Left ventricle myocardium inferior (tissue), 1 donor: ENCODE data around the gene HYCC2. TPM values are rescaled to one million over a fixed set of nuclear protein-coding genes. Genes with fewer than 3 reads are reported as not detected.

Source experiments
- DNase-seq: peaks from one replicate; pipeline ENCODE4 v3.0.0-alpha.2; 2020
- H3K27ac ChIP-seq: fragments of 200-600 bp; replicated peaks from 2 replicates; pipeline ENCODE4 v1.8.0; 2021
- H3K27me3 ChIP-seq: fragments of 200-600 bp; 2 replicates; pipeline ENCODE4 v1.8.0; 2021; ENCODE audit warnings: low read depth
- H3K36me3 ChIP-seq: fragments of 200-600 bp; 2 replicates; pipeline ENCODE4 v1.8.0; 2021
- H3K4me1 ChIP-seq: fragments of 200-600 bp; 2 replicates; pipeline ENCODE4 v1.8.0; 2021
- H3K4me3 ChIP-seq: fragments of 200-600 bp; 2 replicates; pipeline ENCODE4 v1.8.0; 2021; ENCODE audit warnings: mild to moderate bottlenecking, moderate library complexity
- H3K9me3 ChIP-seq: fragments of 200-600 bp; replicated peaks from 2 replicates; pipeline ENCODE4 v1.8.0; 2021
- intact Hi-C: fragments of 100-400 bp; cut with micrococcal nuclease; formaldehyde crosslinking; loops from one replicate; pipeline ENCODE4 v1.11.0; 2022
- total RNA-seq: library from RNA; stranded (reverse); fragmentation: NEBNext Ultra II Directional; extraction: Animal tissue kit (Norgen Biotek cat#: 25700); gene quantifications from one replicate; pipeline ENCODE4 v1.2.1, GENCODE V29; 2021
- TF ChIP-seq, protein P1 (sequence below): fragments of 200-600 bp; IDR thresholded peaks from 2 replicates; pipeline ENCODE4 v1.8.0; 2021; ENCODE audit warnings: antibody characterized with exemption, mild to moderate bottlenecking, borderline replicate concordance
- donor health status: DM: no; HTN: yes; CAD: no; lungs with severe emphysema.

HYCC2 gene
- total RNA-seq, 1 donor from 2014 or later = 11.5 TPM

- Histone ChIP-seq H3K27me3 (no peaks in the 10 kb centered on the region), H3K4me1 (peaks cover 54% of the 10 kb centered on the region), H3K36me3 (no peaks in the 10 kb centered on the region), H3K9me3 (no peaks in the 10 kb centered on the region), H3K27ac (peak within 1 kb of the TSS; percentile 100), H3K4me3 (peak within 1 kb of the TSS; percentile 88)
- DNase-seq = peak; percentile 77
- TF ChIP-seq, protein P1, sequence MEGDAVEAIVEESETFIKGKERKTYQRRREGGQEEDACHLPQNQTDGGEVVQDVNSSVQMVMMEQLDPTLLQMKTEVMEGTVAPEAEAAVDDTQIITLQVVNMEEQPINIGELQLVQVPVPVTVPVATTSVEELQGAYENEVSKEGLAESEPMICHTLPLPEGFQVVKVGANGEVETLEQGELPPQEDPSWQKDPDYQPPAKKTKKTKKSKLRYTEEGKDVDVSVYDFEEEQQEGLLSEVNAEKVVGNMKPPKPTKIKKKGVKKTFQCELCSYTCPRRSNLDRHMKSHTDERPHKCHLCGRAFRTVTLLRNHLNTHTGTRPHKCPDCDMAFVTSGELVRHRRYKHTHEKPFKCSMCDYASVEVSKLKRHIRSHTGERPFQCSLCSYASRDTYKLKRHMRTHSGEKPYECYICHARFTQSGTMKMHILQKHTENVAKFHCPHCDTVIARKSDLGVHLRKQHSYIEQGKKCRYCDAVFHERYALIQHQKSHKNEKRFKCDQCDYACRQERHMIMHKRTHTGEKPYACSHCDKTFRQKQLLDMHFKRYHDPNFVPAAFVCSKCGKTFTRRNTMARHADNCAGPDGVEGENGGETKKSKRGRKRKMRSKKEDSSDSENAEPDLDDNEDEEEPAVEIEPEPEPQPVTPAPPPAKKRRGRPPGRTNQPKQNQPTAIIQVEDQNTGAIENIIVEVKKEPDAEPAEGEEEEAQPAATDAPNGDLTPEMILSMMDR = no peak
- intact Hi-C loops = no loop called here
These were observed 44.9 kb upstream of the HYCC2 start, which contains the start of gene CFLAR for GRCh38 chr2:201116115-201116958. Gene CFLAR, plus strand, starts transcription at chr2:201116164. Its CDS starts 13,702 bp downstream, at chr2:201129866.

GRCh38 chr2:201114846-201115245 lies 43.4 kb upstream of the HYCC2 start:
- DNase-seq = no peak
- Histone ChIP-seq H3K4me1 (peaks cover 39% of the 10 kb centered on the region), H3K4me3 (peak overlapping the region; percentile 88), H3K27me3 (no peaks in the 10 kb centered on the region), H3K36me3 (no peaks in the 10 kb centered on the region), H3K9me3 (no peaks in the 10 kb centered on the region), H3K27ac (peak overlapping the region; percentile 100)
- intact Hi-C loops = no loop called here
- TF ChIP-seq, protein P1 = no peak

DNA sequence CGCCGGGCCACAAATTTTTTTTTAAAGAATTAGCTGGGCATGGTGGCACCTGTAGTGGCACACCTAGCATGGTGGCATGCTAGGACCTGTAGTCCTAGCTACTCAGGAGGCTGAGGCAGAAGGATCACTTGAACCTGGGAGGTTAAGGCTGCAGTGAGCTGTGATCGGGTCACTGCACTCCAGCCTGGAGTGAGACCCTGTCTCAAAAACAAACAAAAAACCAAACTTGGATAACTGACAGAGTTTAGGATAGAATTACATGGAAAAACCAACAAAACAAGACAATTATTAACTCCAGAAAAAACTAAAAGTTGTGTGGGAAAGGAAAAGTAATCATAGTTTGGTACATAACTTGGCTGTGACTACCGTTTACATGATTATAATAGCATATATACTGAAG lies 42.9 kb upstream of the HYCC2 start:
- intact Hi-C loops = no loop called here
- Histone ChIP-seq H3K27me3 (no peaks in the 10 kb centered on the region), H3K36me3 (no peaks in the 10 kb centered on the region), H3K27ac (peak overlapping the region; percentile 100), H3K4me3 (peak overlapping the region; percentile 88), H3K4me1 (peaks cover 37% of the 10 kb centered on the region), H3K9me3 (no peaks in the 10 kb centered on the region)
- DNase-seq = no peak
- TF ChIP-seq, protein P1 = no peak

- Histone ChIP-seq H3K9me3 (no peaks in the 10 kb centered on the region), H3K4me1 (peaks cover 23% of the 10 kb centered on the region), H3K36me3 (no peaks in the 10 kb centered on the region), H3K27ac (no peak overlapping the region), H3K27me3 (no peaks in the 10 kb centered on the region), H3K4me3 (no peak overlapping the region)
- TF ChIP-seq, protein P1 = no peak
- intact Hi-C loops = no loop called here
- DNase-seq = no peak
These were observed 39.6 kb upstream of the HYCC2 start for GRCh38 chr2:201111096-201111495.

GRCh38 chr2:201110615-201111014 lies 39.1 kb upstream of the HYCC2 start:
- intact Hi-C loops = no loop called here
- TF ChIP-seq, protein P1 = no peak
- Histone ChIP-seq H3K4me1 (peaks cover 19% of the 10 kb centered on the region), H3K4me3 (no peak overlapping the region), H3K27ac (no peak overlapping the region), H3K36me3 (no peaks in the 10 kb centered on the region), H3K9me3 (no peaks in the 10 kb centered on the region), H3K27me3 (no peaks in the 10 kb centered on the region)
- DNase-seq = no peak
